D341Med (cell line): ENCODE data around the gene PIK3C2G.
"Not testable (repeated sequence)": the region's sequence is repeated elsewhere in the genome, so short reads cannot be mapped to it uniquely, and the experiment has no call there.

Experiments used
- DNase-seq: peaks from one replicate; pipeline ENCODE4 v3.0.0; 2012; ENCODE audit warnings: low spot score

Gene PIK3C2G

GRCh38 chr12:18643681-18644080, 382.4 kb downstream of the PIK3C2G start:
- no peak for DNase-seq

DNA sequence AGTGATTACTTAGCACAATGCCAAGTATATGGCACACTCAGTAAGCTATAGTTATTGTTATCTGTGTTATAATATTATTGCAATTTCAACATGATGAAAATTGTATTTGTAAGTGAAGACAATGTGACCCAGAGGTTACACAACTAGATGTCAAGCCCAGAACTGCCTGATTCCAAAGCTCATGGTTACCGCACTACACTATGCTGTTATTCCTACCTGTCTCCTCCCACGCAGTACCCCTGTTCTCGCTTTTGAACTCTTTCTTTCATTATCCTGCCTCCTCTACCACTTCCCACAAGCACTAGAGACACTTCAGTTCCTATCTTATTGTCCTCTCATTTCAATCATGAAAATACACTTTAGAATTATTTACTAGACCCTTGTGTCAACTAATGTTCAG, 383.2 kb downstream of the PIK3C2G start:
- DNase-seq, result no peak

- no peak for DNase-seq
These were observed 385.1 kb downstream of the PIK3C2G start for GRCh38 chr12:18646286-18646890.

DNA sequence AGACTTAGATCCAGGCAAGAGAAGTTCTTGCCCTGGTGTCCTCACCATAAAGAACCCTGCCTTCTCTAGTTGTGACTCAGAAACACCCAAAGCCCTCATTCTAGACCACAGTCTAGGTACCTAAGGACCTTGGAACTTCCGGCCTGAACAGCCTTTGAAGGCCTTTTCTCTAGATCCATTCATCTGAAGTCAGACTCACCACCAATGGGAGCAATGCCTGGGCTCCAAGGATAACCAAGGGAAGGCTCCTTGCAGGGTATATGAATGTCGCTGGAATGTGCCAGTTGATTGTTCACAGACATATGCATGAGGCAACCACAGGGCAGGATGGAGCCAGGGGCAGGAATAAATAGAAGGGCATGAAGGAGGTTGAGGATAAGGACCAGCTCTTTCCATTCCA, 390.2 kb downstream of the PIK3C2G start:
- DNase-seq, result no peak

- DNase-seq, result no peak
These were observed 391.3 kb downstream of the PIK3C2G start for GRCh38 chr12:18652596-18652995.

DNA sequence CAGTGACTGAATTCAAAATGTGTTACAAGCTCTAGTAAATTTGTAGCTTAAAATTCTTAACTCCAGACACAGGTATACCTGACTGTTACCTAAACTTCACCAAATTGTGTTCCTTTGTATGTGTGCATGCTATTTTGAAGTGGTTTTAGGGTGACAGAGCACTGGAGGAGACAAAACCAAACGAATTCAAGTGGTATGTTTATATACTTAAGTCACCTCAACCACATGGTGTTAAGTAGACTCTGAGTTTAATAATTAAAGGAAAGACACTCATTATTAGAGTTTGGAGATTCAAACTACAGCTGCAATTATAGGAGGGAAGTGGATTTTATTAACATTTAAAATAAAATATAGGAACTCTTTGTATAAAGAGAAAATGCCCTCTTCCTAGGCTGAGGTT, 392.1 kb downstream of the PIK3C2G start:
- no peak for DNase-seq

- no peak for DNase-seq
These were observed 394.0 kb downstream of the PIK3C2G start for GRCh38 chr12:18655351-18655750.

DNA sequence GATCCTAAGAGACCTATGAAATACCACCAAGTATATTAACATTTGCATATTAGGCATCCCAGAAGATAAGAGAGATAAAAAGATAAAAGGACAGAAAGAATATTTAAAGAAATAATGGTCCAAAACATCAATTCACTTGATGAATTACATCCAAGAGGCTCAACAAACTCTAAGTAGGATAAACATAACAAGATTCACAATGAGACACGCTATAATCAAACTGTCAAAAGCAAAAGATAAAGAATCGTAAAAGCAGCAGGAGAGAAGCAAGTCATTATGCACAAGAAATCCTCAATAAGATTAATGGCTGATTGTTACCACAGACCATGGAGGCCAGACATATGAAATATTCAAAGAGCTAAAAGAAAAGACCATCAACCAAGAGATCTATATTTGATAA, 396.9 kb downstream of the PIK3C2G start:
- DNase-seq, result no peak

- no peak for DNase-seq
These were observed 397.5 kb downstream of the PIK3C2G start for GRCh38 chr12:18658829-18659228.

DNA sequence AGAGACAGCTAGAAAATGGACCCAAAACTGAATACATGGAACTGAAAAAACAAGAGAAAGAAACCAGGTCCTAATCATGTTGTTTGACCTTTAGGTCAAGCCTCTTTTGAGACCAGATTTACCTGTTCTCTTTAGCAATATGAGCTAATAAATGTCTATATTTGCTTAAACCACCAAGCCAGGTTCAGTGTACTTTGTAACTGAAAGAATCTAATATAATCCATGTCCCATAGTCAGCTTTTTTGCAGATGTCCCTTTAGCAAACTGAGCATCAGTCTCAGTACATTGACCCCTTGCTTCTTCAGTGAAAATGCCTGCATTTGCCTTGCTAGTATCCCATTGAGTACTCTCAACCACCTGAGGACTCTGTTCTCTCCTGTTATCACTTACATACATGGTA, 414.8 kb downstream of the PIK3C2G start:
- no peak for DNase-seq

GRCh38 chr12:18676996-18677588, 415.8 kb downstream of the PIK3C2G start:
- DNase-seq, result no peak

DNA sequence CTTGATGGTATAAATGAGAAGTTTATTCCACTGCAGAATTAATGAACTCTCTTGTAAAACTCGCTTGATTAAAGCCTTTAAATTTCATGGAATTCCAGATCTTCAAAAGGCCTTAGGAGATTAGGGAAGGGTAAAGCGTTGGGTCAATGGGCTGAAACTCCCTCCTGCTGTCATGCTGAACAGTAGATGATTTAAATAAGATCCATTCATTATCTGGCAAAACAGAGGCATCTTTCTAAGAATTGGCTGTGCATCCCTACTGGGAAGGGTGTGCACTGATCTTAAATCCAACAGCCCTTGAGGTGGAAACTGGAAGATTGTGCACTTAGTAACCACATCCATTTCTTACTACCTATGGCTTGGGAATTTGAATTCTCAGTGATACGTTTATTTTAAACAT, 420.5 kb downstream of the PIK3C2G start:
- DNase-seq, result no peak

DNA sequence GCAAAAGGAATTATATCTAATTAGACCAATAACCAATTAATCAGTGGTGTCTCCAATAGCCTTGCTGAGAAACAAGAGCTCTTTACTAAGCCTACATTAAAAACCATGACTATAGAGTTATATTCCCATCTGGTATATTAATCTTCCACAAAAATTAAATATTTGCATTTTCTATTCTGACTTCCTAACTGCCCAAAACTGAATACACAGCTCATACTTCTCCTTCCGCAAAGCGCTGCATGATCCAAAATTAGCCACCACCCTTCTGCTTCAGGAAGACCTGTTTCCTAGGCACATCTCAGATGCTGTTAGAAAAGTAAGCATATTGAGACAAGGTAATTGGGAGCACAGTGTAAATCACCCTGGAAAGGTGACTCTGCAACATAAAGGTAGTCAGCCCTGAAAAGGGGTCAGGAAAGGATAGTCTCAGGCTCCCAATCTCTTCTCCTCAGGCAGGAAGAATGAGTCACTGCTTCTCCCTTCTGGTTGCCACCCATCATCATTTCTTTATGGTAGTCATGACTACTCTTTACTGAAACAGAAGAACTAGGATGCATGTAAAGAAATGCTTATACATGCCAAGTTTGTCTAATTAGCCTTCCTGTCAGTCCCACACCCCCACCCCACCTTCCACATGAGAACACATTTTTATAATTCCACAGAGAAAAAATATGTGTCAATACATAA, 422.2 kb downstream of the PIK3C2G start:
- no peak for DNase-seq

GRCh38 chr12:18684430-18684829, 423.1 kb downstream of the PIK3C2G start:
- no peak for DNase-seq

DNA sequence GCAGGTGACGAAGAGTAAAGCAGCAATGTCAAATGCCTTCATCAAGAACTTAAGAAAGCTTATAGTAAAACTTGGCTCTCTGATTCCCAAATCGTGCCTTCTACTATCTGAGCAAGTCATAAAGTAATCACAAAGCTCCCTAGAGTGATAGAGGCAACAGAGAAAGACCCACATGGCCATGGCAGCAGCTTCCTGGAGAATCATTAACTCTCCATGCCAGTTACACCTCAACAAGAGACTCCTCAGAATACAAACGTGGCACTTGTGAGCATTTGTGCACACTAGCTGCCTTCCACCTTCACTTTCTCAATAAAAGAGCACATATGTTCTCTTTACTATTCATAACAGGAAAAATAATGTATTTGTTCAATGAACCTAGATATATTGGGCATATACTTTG, 428.5 kb downstream of the PIK3C2G start:
- DNase-seq, result no peak

DNA sequence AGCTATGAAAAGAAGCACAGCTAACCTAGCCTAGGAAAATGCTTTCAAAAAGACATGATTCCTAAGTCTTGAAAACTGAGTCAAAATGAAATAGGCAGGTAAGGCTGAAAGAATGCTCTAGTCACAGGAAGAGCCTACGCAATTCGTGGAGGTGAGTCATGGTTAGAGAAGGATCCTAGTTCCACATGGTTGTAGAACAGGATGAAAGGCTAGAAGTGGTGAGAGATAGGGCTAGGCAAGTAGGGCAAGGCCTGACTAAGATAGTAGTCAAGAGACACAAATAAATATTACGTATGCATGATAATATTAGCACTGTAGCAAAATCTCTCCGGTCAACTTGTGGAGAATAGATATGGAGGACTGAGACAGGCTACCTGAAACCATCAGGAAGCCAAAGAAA, 429.3 kb downstream of the PIK3C2G start:
- no peak for DNase-seq

DNA sequence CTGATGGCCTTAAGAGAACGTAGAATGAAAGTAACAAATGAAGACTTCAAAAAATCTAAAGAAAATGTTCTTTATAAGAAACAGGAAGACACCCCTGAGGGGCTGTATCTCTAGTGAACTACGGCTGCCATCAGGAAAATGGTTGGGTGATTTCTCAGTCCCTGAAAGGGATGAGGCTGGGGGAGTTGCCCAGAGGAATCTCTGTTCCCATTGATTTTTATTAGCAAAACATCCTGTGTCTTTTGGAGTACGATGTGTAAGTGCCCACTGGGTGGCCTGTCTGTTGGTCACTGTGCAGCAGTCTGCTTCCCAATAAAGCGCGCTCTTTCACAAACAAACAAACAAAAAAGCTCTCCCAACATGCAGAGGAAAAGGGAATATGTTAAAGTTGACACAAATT, 432.7 kb downstream of the PIK3C2G start:
- not testable (repeated sequence) for DNase-seq

DNA sequence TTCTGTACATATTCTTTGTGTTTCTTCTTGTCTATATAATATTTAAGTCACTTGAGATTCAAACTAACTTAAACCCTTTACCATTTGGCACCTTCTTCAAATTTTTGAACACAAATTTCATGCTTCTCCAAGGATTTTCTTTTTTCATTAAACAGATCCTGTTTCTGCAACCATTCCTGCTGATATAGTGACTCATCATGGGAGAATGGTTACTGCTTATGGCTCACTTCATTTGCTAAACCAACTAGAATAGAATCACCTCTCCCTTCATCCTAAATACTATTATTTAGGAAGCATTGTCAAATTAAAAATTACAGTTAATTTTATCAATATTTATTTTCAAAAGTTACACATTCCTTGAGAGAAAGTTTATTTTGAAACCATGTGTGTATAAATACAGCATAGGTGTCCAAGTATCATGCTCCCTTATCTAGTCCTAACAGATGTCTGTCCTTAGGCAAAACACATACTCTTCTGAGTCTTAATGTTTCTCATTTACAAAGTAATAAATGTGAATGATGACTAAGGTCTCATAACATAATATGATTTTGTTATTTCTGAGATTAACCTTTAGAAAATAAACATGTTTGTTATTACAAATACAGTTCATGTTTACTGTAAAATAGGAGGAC, 435.8 kb downstream of the PIK3C2G start:
- DNase-seq, result no peak
